HG02970 (cell line): Measurements from ENCODE around the gene GPR75.

Experiments
- ATAC-seq: cut with Tn5 transposase; IDR thresholded peaks from one replicate; pipeline ENCODE4 v1.9.1; 2021; ENCODE audit warnings: mild to moderate bottlenecking, moderate library complexity, moderate number of reproducible peaks; ENCODE audit not compliant: unreplicated experiment, low FRiP score

Gene GPR75

GRCh38 chr2:53859206-53860181 lies at the start of gene GPR75:
GPR75 (minus strand) TSS chr2:53859967; CDS start chr2:53854756, 5,211 bp downstream.
- ATAC-seq, result no peak

- no peak for ATAC-seq
Observed at GRCh38 chr2:53907582-53907981, 47.8 kb upstream of the GPR75 start.

- ATAC-seq, result no peak
Observed at GRCh38 chr2:53905396-53905795, 45.6 kb upstream of the GPR75 start.

GRCh38 chr2:53903011-53903410 lies 43.2 kb upstream of the GPR75 start:
- ATAC-seq, result no peak

GRCh38 chr2:53901192-53901591 lies 41.4 kb upstream of the GPR75 start:
- no peak for ATAC-seq

GRCh38 chr2:53896864-53897263 lies 37.1 kb upstream of the GPR75 start:
- ATAC-seq, result no peak

GRCh38 chr2:53886406-53887280 lies 26.9 kb upstream of the GPR75 start:
- ATAC-seq, result no peak

- ATAC-seq, result no peak
Observed at GRCh38 chr2:53884883-53885282, 25.1 kb upstream of the GPR75 start.

- ATAC-seq, result no peak
Observed at GRCh38 chr2:53881986-53882385, 22.2 kb upstream of the GPR75 start.

GRCh38 chr2:53881360-53881759 lies 21.6 kb upstream of the GPR75 start:
- no peak for ATAC-seq

- no peak for ATAC-seq
Observed at GRCh38 chr2:53880756-53881155, 21.0 kb upstream of the GPR75 start.

- no peak for ATAC-seq
Observed at GRCh38 chr2:53877556-53877955, 17.8 kb upstream of the GPR75 start.

- no peak for ATAC-seq
Observed at GRCh38 chr2:53877112-53877511, 17.3 kb upstream of the GPR75 start.

GRCh38 chr2:53874401-53874950 lies 14.7 kb upstream of the GPR75 start:
- no peak for ATAC-seq

GRCh38 chr2:53867773-53868172 lies 8.0 kb upstream of the GPR75 start:
- ATAC-seq, result no peak

GRCh38 chr2:53867169-53867568 lies 7.4 kb upstream of the GPR75 start:
- no peak for ATAC-seq

GRCh38 chr2:53865962-53866361 lies 6.2 kb upstream of the GPR75 start:
- no peak for ATAC-seq

GRCh38 chr2:53865264-53865663 lies 5.5 kb upstream of the GPR75 start:
- ATAC-seq, result no peak

- no peak for ATAC-seq
Observed at GRCh38 chr2:53863538-53864227, 3.9 kb upstream of the GPR75 start.

GRCh38 chr2:53861824-53862223 lies 2.1 kb upstream of the GPR75 start:
- no peak for ATAC-seq
